Renal pelvis (tissue), 4 donors: ENCODE results near the gene PUM1. TPM values are rescaled to one million over a fixed set of nuclear protein-coding genes. Genes with fewer than 3 reads are reported as not detected.

Experiments used
- DNase-seq: peaks from one replicate; pipeline ENCODE4 v3.0.0-alpha.2; 2013
- polyA plus RNA-seq, 3 donors: library from polyadenylated mRNA; unstranded; fragments of 120-200 nt; gene quantifications; one replicate each; pipeline ENCODE4 v1.2.1, GENCODE V29; 2013; ENCODE audit not compliant: insufficient read length in 3 of 3

The PUM1 gene
- polyA plus RNA-seq, 3 donors = 114 to 131 (median 116) TPM

GRCh38 chr1:30930631-30931173 is 134.8 kb downstream of the PUM1 start:
- no peak for DNase-seq

GRCh38 chr1:30929944-30930525 is 135.5 kb downstream of the PUM1 start:
- DNase-seq = no peak

- DNase-seq = no peak
Observed at GRCh38 chr1:30929135-30929889, 136.2 kb downstream of the PUM1 start.

- DNase-seq = no peak
Observed at GRCh38 chr1:30928789-30929134, 136.8 kb downstream of the PUM1 start.

GRCh38 chr1:30928171-30928570 is 137.3 kb downstream of the PUM1 start:
- DNase-seq = no peak

GRCh38 chr1:30927448-30927847 is 138.1 kb downstream of the PUM1 start:
- DNase-seq = no peak

- no peak for DNase-seq
Observed at GRCh38 chr1:30923597-30923996, 141.9 kb downstream of the PUM1 start.

- DNase-seq = no peak
Observed at GRCh38 chr1:30920827-30921226, 144.7 kb downstream of the PUM1 start.

- no peak for DNase-seq
Observed at GRCh38 chr1:30919025-30919881, 146.3 kb downstream of the PUM1 start.

GRCh38 chr1:30916296-30916695 is 149.2 kb downstream of the PUM1 start:
- no peak for DNase-seq

- DNase-seq = no peak
Observed at GRCh38 chr1:30915491-30916230, 149.9 kb downstream of the PUM1 start.

- DNase-seq = no peak
Observed at GRCh38 chr1:30914931-30915330, 150.6 kb downstream of the PUM1 start.

- DNase-seq = no peak
Observed at GRCh38 chr1:30914587-30914922, 151.0 kb downstream of the PUM1 start.

GRCh38 chr1:30912913-30913652 is 152.4 kb downstream of the PUM1 start:
- no peak for DNase-seq

GRCh38 chr1:30912224-30912623 is 153.3 kb downstream of the PUM1 start:
- no peak for DNase-seq

GRCh38 chr1:30911059-30911954 is 154.2 kb downstream of the PUM1 start:
- DNase-seq = peak; percentile 81

- DNase-seq = no peak
Observed at GRCh38 chr1:30909365-30910068, 156.0 kb downstream of the PUM1 start.

GRCh38 chr1:30908696-30909364 is 156.7 kb downstream of the PUM1 start, which contains the start of gene SDC3:
SDC3 (minus strand) TSS chr1:30908758; CDS start chr1:30908586, 172 bp downstream.
- no peak for DNase-seq

GRCh38 chr1:30908316-30908695 is 157.2 kb downstream of the PUM1 start:
- no peak for DNase-seq
